ENCODE data around the gene PI4K2A.

PI4K2A gene

GRCh38 chr10:97715259-97715874 lies 74.9 kb downstream of the PI4K2A start:
- H3K4me1 ChIP-seq (ENCODE audit: control insufficient read depth, insufficient read depth, low read length) = peaks cover 18% of the 10 kb centered on the region
- no peaks in the 10 kb centered on the region for H3K9me3 ChIP-seq (ENCODE audit: control insufficient read depth, insufficient read depth, low read depth, low read length)
- H3K27ac ChIP-seq (ENCODE audit: extremely low read depth, low read depth, low read length) = peak overlapping the region; percentile 95; the same call in 1 of the 2 replicates
- TF ChIP-seq PRDM4 (tag by site-specific recombination; IDR thresholded peaks at IDR 0.05) = peak; percentile 81
- no peak for TF ChIP-seq ZNF23 (tag by site-specific recombination; IDR thresholded peaks at IDR 0.05; ENCODE audit: borderline replicate concordance)
- TF ChIP-seq ZNF341 (tag by site-specific recombination; IDR thresholded peaks at IDR 0.05; ENCODE audit: low read depth) = peak; percentile 61; the same call in 1 of the 2 replicates
- H3K4me3 ChIP-seq (ENCODE audit: low read depth, low read length) = peak overlapping the region; percentile 54; the same call in 1 of the 2 replicates
- peaks cover 7 to 21% of the 10 kb centered on the region in 2 experiments; a peak in 2 of 3 replicates for H3K36me3 ChIP-seq (ENCODE audit: control insufficient read depth in 2 of 2, insufficient read depth in 1 of 2, low read length in 2 of 2)
- ChIA-PET CTCF (interaction anchor here (0.6 to 20.4 kb wide), 3 partner anchors 13 to 55 kb away, joined by 3 to 487 read pairs (median 34); partner anchors contain the start of gene ZFYVE27), POLR2A (interaction anchor here (0.9 to 4.9 kb wide), 8 partner anchors 9 to 173 kb away, joined by 3 to 36 read pairs (median 13); partner anchors contain the start of genes AVPI1 and ZFYVE27)

GRCh38 chr10:97717627-97718026 lies 77.2 kb downstream of the PI4K2A start:
- ChIA-PET POLR2A (interaction anchor here (1.5 to 2.6 kb wide), 3 partner anchors 19 to 34 kb away, joined by 3 to 10 read pairs (median 8); partner anchors contain the start of genes AVPI1 and ZFYVE27), CTCF (interaction anchor here (1.0 to 20.4 kb wide), 4 partner anchors 12 to 41 kb away, joined by 3 to 487 read pairs (median 22); partner anchors contain the start of gene ZFYVE27)
- no peak overlapping the region for H3K4me3 ChIP-seq (ENCODE audit: low read depth, low read length)
- H3K36me3 ChIP-seq (ENCODE audit: control insufficient read depth in 2 of 2, insufficient read depth in 1 of 2, low read length in 2 of 2) = peaks cover 7 to 21% of the 10 kb centered on the region in 2 experiments; a peak in 2 of 3 replicates
- TF ChIP-seq ZNF544 (tag by site-specific recombination; IDR thresholded peaks at IDR 0.05) (no peak), ZBTB11 (tag by site-specific recombination; conservative IDR thresholded peaks at IDR 0.05; ENCODE audit: low read depth) (no peak), ZBTB21 (tag by site-specific recombination; IDR thresholded peaks at IDR 0.05) (no peak), ZNF362 (tag by site-specific recombination; IDR thresholded peaks at IDR 0.05) (no peak), ZNF555 (tag by site-specific recombination; conservative IDR thresholded peaks at IDR 0.05) (no peak), ZNF654 (tag by site-specific recombination; IDR thresholded peaks at IDR 0.05; ENCODE audit: low read depth) (no peak), ZNF138 (tag by site-specific recombination; IDR thresholded peaks at IDR 0.05; ENCODE audit: borderline replicate concordance) (no peak), ZNF155 (tag by site-specific recombination; IDR thresholded peaks at IDR 0.05) (no peak), ZNF335 (tag by site-specific recombination; conservative IDR thresholded peaks at IDR 0.05) (no peak), ZNF19 (tag by site-specific recombination; IDR thresholded peaks at IDR 0.05; ENCODE audit: low read depth) (no peak), ZFHX2 (tag by site-specific recombination; conservative IDR thresholded peaks at IDR 0.05) (no peak), ZNF549 (tag by site-specific recombination; IDR thresholded peaks at IDR 0.05) (no peak), ZNF175 (tag by site-specific recombination; IDR thresholded peaks at IDR 0.05) (no peak), WT1 (tag by site-specific recombination; IDR thresholded peaks at IDR 0.05) (no peak), BCL11A (tag by site-specific recombination; IDR thresholded peaks at IDR 0.05; ENCODE audit: low read depth) (no peak), ZBTB1 (tag by site-specific recombination; IDR thresholded peaks at IDR 0.05) (no peak)
- H3K9me3 ChIP-seq (ENCODE audit: control insufficient read depth, insufficient read depth, low read depth, low read length) = no peaks in the 10 kb centered on the region
- H3K27ac ChIP-seq (ENCODE audit: extremely low read depth, low read depth, low read length) = no peak overlapping the region
- peaks cover 18% of the 10 kb centered on the region for H3K4me1 ChIP-seq (ENCODE audit: control insufficient read depth, insufficient read depth, low read length)
